Measurements from ENCODE around the gene RBMS3.

Gene RBMS3

DNA sequence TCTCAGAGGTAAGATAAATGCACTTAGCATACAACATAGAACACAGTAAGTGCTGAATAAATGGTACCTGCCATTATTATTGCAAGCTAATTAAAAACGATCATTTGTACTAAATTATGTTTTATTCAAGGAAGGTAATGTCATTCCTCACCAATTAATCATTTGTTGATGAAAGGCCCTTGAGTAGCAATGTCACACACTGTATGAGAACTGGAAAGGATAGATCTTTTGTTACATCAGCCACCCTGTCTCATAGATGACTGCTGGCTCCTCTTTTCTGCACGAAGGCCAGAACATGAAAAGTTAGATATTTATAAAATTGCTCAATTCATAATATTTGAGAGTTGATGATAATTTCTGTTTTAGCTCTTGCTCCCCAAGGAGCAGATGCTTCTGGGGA, 415.4 kb downstream of the RBMS3 start:
- DNase-seq (ENCODE audit: insufficient read length, low spot score): no peak
- FAIRE-seq: no peak

DNA sequence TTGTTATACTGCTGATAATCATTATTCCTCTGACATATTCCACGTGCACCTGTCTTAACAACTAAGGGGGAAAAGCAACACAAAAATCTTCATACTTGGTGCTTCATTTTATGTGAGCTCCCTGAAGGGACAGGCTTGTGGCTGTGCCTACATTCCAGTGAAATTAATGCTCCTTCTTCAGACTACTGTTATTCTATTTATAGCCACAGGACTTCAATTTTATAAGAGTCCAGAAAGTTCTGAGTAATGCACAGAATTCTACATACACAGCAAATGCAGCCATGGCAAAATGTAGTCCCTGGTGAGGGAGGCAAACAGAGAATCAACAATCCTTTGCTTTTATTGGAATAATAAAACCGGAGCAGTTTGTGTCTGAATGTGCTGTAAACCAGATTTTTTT, 417.1 kb downstream of the RBMS3 start:
- DNase-seq (ENCODE audit: insufficient read length, low spot score) (no peak), FAIRE-seq (no peak)

DNA sequence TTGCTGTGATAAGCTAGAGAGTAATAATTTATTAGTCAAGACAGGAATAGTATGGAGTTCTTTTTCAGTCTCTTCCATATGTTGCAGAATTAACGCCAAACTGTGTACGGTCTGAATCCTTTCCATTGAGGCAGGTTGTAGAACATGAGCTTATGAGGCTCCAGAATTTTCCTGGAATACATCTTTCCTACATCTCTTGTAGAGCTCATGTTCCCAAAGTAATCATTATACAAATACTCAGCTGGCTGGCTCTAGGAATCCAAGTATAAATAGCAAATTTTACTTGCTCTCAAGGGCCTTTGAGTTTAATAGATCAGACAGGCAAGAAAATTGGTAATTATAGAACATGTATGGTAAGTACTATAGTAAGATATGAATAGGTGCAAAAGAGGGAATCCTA, 419.4 kb downstream of the RBMS3 start:
- DNase-seq (ENCODE audit: insufficient read length, low spot score) (no peak), FAIRE-seq (no peak)

DNA sequence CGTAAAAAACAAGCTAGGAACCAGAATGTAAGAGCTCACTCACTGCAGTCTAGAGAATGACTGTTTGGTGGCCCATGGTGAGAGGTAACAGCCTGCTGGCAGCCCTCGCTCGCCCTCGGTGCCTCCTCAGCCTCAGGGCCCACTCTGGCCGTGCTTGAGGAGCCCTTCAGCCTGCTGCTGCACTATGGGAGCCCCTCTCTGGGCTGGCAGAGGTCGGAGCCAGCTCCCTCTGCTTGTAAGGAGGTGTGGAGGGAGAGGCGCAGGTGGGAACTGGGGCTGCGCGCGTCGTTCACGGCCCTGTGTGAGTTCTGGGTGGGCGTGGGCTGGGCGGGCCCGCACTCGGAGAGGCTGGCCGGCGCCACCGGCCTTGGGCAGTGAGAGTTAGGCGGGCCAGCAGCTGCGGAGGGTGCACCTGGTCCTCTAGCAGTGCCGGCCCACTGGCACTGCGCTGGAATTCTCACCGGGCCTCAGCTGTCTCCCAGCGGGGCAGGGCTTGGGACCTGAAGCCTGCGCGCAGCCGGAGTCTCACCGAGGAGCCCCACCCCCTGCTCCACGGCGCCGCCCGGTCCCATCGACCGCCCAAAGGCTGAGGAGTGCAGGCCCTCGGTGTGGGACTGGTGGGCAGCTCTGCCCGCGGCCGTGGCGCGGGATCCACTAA, 420.6 kb downstream of the RBMS3 start:
- no peak for FAIRE-seq
- DNase-seq (ENCODE audit: insufficient read length, low spot score): no peak

DNA sequence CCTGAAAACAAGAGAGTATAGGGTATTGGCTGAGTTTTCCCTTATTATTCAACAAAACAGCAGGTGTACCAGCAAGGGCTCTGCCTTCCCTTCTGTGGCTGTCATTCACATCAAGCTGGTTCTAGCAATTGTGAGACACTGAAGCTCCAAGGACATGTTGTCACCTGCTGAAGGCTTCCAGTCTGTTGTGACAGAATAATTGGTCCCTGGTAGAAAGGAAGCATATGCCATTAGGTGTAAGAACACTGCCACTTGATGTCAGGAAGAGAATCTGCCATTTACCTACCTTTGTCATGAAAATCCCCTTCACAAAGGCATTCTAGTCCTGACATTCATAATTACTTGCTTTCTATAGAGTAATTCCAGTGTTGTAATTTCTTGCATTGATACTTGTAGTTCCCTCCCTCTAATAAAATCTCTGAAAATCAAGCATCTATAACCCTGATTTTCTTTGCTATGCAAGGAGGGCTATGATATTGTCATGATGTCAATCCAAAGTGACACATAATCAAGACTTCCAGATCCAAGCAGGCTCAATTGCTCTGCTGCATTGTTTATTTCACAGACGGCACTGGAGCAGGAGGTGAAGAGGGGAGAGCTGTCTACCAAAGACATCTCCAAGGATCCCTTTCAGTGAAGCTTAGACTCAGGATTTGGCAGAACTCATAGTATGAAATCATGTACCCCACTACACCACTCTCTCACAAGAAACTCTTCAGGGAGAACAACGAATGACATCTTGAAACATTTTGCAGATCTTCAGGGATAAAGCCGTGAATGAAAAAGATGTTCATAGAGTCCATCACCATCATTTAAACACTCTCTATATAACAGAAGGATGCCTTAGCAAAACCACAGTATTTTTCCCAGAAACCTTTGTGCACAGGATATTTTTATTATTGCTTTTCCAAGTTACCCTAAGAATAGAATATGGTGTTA, 425.3 kb downstream of the RBMS3 start:
- no peak for FAIRE-seq
- DNase-seq (ENCODE audit: insufficient read length, low spot score): no peak

- FAIRE-seq (no peak), DNase-seq (ENCODE audit: insufficient read length, low spot score) (no peak)
These were observed 428.0 kb downstream of the RBMS3 start for GRCh38 chr3:29708884-29709283.

GRCh38 chr3:29711255-29711771, 430.4 kb downstream of the RBMS3 start:
- no peak for DNase-seq (ENCODE audit: insufficient read length, low spot score)
- FAIRE-seq: no peak

DNA sequence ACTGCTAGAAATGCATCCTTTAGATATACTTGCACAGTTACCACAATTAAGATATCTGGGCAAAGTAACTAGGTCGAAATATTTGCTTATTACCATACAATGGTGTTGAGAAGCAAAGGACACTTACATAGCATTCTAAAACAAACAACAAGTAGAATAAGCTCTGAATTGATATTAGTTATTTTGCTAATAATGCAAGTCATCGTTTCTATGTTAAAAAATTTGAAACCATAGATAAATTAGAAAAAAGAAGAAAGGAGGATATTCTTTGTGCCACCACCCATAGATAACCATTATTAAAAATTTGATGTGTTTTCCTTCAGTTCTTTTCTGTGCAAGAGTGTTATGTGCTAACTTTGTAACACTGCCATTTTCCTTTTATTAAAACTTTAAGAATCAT, 435.3 kb downstream of the RBMS3 start:
- DNase-seq (ENCODE audit: insufficient read length, low spot score): no peak
- FAIRE-seq: no peak

- no peak for FAIRE-seq
- DNase-seq (ENCODE audit: insufficient read length, low spot score): no peak
These were observed 437.8 kb downstream of the RBMS3 start for GRCh38 chr3:29718661-29719065.

DNA sequence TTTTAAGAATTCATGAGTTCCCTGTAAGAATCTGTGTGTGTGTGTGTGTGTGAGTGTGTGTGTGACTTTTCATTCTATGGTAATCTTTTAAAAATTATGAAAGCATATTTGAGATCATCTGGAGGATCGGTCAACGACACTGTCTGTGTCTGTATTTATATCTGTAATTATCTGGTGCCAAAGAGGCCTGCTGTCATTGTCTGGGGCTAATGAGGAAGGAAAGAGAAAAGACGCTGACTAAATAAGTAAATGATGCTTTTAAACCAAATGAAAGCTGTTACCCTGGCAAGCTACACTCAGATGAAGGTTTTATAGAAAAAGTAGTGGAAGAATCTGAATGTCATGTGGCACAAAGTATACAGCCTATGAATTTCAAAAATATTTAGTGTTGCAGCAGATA, 439.8 kb downstream of the RBMS3 start:
- FAIRE-seq (no peak), DNase-seq (ENCODE audit: insufficient read length, low spot score) (no peak)

- no peak for FAIRE-seq
- DNase-seq (ENCODE audit: insufficient read length, low spot score): no peak
These were observed 440.9 kb downstream of the RBMS3 start for GRCh38 chr3:29721789-29722188.

DNA sequence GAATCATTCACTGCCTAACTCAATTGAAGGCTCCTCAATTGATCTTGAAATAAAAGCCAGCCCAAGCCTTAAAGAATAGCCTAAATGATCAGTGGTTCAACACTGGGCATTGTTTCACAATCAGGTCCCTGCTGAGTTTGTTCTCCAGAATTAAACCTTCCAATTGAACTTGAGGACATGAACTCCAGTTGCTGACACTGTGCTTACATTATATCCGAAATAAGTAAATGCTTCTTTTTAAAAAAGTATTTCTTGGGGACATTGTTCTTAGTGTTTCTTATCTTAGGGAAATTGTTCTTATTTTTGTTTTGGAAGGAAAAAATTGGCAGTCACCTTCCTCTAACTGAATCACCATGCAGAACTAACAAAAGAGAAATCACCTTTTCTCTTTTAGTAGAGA, 450.2 kb downstream of the RBMS3 start:
- no peak for FAIRE-seq

GRCh38 chr3:29741231-29741630, 460.4 kb downstream of the RBMS3 start:
- FAIRE-seq (no peak), DNase-seq (ENCODE audit: insufficient read length, low spot score) (no peak)

More for the DNA sequence above, 450.2 kb downstream of the RBMS3 start:
- no peak for DNase-seq (ENCODE audit: insufficient read length, low spot score)

DNA sequence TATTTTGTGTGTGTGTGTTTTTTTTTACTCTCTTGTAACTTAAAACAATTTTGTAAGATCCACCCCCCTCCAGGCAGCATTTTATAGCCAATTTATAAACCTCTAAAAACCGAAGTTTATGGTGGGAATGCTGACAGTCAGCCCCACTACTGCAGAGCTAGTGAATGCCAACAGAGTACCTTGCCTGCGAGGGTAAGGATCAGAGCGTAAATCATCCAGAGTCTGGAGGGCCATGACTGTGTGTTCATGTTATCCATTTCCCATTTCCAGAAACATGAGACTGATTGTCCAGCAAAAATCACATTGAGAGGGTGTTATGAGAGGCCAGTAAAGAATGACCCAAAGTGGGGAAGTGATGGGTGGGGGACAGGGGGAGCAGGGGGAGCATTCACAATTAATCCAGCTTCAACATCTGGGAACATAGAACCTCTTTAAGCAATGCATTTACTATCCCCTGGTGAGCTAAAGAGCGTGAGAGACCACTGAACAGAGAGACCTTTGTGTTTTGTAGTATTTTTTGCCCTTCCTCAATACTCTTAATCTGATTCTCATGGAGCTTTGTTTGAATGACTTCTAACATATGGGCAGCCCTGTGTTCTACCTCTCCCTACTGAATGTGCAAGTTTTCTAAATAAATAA, 464.5 kb downstream of the RBMS3 start:
- DNase-seq (ENCODE audit: insufficient read length, low spot score): no peak
- FAIRE-seq: no peak

- DNase-seq (ENCODE audit: insufficient read length, low spot score) (no peak), FAIRE-seq (no peak)
These were observed 465.4 kb downstream of the RBMS3 start for GRCh38 chr3:29746163-29746760.

- no peak for DNase-seq (ENCODE audit: insufficient read length, low spot score)
- no peak for FAIRE-seq
These were observed 467.1 kb downstream of the RBMS3 start for GRCh38 chr3:29747991-29748390.

DNA sequence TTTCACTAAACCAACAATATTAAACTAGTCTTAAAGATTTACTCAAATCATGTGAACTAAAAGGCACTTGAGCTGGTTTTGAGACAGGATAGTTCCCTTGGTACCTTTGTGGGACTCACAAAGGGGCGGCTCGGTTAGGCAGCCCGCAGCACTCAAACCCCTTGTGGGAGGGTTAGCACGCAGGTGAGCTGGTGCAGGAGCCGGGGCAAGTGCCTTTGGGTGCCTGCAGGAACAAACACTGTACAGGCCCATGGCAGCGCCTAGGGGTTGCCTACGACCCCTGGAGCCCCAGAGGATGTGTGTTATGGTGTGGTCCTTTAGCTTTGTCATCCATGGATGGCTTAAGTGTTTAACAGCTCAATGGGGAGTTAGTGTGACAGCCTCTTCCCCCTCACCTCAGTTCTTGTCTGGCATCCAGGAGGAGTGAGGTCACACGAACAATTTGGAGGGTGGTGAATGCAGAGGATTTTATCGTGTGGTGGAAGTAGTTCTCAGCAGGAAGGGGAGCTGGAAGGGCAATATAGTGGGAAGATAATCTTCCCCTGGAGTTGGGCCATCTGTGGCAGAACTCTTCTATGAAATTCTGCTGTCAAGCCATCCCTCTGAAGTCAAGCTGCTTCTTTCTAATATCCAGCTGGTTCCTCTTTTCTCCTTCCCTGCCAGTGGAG, 470.9 kb downstream of the RBMS3 start:
- no peak for FAIRE-seq
- no peak for DNase-seq (ENCODE audit: insufficient read length, low spot score)

DNA sequence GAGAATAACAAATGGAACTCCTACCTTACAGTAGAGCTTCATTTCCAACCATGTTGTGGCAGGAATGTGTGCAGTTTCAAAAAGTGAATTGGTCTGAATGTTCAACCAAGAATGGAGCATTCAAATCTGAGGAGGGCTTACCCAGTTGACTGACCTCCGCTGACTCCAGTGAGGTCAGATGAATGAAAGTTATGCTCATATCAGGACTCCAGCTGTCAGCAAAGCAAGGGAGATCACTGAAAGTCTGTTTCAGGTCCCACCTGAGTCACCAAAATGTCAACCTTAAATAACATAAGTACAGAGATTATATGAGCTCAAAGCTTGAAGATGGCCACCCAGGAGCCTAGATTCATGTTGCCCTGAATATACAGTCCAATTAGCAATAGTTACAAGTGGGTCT, 473.5 kb downstream of the RBMS3 start:
- DNase-seq (ENCODE audit: insufficient read length, low spot score) (no peak), FAIRE-seq (no peak)

DNA sequence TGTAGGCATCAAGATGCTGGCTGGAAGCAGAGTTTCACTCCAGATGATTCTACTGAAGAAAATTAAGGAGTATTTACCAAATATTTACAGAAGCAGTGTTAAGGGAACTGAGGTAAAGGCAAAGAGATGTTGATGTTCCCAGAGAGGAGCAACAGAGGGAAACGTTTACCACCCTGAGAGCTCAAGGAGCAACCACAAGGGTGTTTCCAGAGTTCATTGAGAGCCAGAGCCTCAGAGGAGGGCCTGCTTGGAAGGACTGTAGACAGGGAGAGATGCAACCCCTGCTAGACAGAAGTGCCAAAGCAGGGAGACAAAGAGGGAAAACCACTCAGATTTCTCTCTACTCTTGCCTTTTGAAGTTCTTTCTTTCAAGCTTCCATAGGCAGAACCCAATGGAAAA, 474.5 kb downstream of the RBMS3 start:
- FAIRE-seq (no peak), DNase-seq (ENCODE audit: insufficient read length, low spot score) (no peak)

DNA sequence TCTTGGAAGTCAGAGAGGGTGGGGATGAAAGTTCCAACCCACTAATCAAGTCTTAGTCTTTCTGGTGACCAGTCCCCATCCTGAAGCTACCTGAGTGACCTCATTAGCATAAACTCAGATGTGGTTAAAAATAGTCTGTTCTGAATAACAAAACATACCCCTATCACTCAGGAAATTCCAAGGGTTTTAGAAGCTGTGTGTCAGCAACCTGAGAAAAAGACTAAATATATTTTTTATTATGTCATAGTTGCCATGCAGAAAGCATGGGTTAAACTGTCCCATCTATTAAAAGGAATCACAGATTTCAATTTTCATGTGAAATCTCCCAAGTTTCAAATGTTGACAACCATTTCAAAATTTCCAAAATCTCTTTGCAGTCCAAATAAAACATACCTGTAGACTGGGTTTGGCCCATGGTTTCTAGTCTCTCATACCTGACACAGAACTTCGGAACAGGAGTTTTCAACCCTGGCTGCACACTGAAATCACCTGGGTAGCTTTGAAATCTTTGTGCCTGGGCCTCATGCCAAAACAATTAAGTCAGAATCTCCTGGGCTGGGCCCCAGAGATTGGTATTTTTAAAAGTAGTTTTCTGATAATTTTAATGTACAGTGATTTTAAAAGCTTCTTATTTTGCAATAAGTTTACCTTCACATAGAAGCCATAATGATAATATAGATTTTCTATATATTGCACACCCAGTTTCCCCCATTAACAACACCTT, 476.3 kb downstream of the RBMS3 start:
- DNase-seq (ENCODE audit: insufficient read length, low spot score): no peak
- no peak for FAIRE-seq

Measured in GM19239 (cell line).